AG20443 (cell line): Measurements from ENCODE around the gene FNDC5.
A peak's percentile ranks its signal among the peaks of the same experiment; 100 is the strongest.

Experiments
- DNase-seq: peaks from one replicate; pipeline ENCODE4 v3.0.0; 2012; ENCODE audit warnings: low spot score, mixed read lengths

Gene FNDC5

GRCh38 chr1:32884032-32884372 is 13.3 kb upstream of the FNDC5 start:
- no peak for DNase-seq

GRCh38 chr1:32883338-32884031 is 12.8 kb upstream of the FNDC5 start:
- DNase-seq = no peak

GRCh38 chr1:32881871-32882850 is 11.4 kb upstream of the FNDC5 start:
- DNase-seq = no peak

DNA sequence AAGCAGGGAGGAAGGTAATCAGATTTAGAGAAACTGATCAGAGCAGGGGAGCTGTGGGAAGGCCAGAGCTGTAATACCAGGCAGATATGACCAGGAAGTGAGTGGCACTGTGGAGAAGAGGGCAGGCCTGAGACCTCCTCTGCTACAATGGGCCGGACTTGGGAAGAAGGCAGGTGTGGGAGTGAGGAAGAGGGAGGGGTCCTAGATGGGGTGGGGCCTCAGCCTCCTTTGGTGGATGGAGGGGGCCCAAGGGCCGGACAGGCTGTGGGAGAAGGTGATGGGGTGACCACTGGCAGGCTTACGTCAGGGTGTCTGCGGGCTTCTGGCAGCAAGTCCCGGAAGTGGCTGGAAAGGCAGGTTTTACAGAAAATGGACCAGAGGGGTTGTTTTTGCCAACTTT is 10.6 kb upstream of the FNDC5 start:
- no peak for DNase-seq

GRCh38 chr1:32878637-32879041 is 7.9 kb upstream of the FNDC5 start:
- no peak for DNase-seq

- peak; percentile 69 for DNase-seq
Observed at GRCh38 chr1:32878183-32878582, 7.5 kb upstream of the FNDC5 start.

GRCh38 chr1:32877211-32878110 is 6.7 kb upstream of the FNDC5 start:
- no peak for DNase-seq

DNA sequence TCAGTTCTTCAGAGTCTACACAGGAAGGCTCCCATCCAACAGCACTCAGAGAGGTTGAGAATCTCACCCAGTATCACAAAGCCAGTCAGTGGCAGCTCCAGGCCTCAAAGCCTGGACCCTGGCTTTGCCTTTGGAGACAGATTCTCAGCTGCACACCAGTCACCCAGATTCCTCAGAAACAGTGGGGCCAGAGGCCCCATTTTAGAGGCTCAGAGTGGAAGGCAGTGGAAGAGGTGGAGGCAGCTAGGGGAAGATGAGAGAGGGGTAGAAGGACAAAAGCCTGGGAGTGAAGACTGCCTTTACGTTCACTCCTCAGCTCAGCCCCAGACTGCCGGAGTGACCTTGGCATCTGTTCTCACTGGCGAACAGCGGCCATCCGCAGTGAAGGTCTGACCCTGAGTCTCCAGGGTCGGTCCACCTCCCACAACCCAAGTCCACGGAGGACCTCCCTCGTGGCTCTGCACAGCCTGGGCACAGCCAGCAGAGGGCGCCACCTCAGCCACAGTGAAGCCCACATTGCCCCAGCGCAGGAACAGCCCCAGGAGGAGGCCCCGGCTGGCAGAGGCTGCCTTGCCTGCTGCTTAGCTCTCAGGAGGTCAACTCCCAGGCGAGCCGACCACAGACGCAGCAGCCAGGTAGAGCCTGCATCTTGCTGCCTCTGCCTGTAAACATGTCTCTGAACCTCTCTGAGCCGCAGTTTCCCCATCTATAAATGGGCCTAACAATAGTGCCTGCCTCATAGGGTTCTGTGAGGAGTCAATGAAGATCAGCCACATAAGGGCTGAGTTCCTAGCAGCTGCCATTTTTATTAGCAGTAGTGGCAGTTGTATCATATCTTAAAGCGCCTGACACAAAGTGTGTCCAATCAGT is 5.9 kb upstream of the FNDC5 start:
- DNase-seq = peak; percentile 83

DNA sequence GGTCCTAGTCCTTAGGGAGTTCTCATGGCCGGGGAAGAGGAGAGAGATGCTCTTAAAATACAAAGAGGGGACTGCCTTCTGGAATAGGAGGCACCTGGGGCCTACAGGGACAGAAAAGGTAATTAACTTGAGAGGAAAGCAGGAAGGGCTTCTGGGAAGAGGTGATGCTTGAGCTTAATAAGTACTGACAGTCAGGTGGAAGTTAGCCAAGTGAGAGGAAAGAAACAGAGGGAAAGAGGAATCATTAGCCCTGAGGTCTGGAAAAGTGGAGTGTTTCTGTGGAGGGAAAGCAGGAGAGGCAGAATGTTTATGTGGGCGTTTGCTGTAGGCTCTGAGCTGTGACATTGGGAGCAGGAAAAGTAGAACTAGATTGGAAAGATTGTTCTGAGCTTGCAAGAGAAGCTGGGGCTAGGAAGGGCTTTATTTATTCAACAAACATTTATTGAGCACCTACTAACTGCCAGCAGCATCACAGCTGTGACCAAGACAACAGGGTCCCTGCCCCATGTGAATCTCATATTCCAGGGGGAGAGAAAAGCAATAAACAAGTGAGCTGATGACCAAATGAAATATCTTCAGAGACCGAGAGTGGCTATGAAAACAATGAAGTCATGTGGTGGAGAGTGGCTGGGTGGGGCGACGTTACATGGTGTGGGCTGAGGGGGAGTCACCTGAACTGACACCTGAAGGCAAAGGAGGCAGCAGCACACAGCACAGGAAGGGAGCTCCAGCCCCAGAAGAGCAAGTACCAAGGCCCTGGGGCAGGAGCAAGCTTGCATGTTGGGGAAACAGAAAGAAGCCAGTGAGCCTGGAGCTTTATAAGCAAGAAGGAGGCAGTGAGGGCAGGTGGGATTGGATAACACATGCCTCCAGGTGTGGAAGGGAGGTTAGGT is 4.4 kb upstream of the FNDC5 start:
- no peak for DNase-seq

DNA sequence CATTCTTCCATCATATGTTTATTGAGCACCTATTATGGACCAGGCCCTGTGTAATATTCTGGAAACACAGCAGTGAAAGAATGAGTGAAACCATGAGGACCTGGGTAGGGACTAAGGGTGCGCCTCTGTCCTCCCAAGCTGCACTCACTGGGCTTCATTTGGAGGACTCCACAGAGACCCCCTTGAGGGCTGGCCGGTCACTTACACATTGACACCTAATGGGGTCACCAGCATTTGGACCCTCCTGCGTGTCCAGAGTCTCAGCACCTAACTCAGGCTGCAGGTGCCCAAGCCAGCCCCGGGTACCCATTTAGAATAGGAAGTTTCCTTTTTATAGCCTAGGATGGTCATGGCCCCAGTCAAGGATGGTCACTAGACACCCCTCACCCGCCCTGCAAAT is 2.8 kb upstream of the FNDC5 start:
- DNase-seq = no peak

GRCh38 chr1:32872192-32872460 is 1.4 kb upstream of the FNDC5 start:
- no peak for DNase-seq

- DNase-seq = no peak
Observed at GRCh38 chr1:32871364-32872191, 866 bp upstream of the FNDC5 start.

DNA sequence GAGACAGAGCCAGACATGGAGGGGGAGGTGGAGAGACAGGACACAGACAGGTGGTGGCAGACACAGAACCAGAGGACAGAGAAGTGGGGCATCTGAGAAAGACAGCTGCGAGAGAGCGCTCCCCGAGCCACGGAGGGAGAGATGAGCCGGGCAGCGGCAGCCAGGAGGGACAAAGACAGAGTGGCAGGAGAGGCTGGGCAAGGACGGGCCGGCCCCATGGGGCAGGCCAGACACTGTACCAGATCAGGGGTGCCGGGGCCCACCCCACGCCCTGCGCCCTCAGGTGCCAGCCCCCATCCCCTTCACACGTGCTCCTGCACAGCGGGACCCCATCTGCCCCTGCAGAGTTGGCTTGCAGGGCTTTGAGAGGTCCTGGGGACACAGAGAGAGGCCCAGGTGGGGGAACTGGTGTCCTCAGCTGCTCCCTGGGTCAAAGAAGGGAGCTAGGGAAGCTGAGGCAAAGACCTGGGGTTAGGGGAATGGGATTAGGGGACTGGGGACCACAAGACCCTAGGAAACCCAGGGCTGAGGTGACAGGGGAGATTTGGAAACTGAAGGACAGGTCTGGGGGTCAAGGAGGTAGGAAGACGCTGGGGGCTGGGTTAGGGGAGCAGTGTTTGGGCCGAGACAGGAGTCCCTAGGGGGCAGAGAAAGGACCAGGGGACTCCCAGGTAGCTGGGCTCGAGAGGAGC is 643 bp downstream of the FNDC5 start:
- no peak for DNase-seq

- no peak for DNase-seq
Observed at GRCh38 chr1:32868806-32869455, 1.8 kb downstream of the FNDC5 start.

DNA sequence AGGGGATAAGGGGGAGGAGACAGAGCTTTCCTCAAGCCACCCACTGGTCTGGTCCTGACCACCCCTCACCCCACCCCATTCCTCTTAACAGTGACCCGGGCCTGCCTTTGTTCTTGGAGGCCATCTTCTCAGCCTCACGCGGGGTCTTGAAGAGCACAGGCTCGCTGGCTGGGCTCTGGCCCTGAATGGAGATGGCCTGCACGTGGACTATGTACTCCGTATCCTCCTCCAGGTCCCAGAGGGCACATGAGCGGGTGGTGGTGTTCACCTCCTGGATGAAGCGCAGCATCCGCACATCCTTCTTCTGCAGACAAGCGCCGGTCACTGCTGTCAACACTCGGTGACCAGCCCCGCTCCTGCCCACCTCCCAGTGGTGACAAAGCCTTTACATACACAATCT is 2.6 kb downstream of the FNDC5 start:
- no peak for DNase-seq

DNA sequence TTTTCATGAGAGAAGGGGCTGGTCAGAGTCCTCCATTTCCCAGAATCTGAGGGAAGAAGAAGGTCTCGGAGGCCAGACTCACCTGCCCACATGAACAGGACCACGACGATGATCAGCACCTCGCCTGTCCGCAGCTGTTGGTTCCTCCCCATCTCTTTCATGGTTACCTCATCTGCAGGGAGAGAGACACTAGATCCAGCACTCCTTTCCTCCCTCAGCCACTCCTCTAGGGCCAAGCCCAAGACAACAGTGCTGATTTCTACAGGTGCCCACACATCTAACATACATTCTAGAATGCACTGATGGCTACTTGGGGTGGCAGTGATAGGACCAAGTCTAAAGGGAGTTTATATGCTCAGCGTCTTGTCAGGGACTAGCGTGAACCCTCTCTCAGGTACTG is 3.0 kb downstream of the FNDC5 start:
- DNase-seq = no peak

DNA sequence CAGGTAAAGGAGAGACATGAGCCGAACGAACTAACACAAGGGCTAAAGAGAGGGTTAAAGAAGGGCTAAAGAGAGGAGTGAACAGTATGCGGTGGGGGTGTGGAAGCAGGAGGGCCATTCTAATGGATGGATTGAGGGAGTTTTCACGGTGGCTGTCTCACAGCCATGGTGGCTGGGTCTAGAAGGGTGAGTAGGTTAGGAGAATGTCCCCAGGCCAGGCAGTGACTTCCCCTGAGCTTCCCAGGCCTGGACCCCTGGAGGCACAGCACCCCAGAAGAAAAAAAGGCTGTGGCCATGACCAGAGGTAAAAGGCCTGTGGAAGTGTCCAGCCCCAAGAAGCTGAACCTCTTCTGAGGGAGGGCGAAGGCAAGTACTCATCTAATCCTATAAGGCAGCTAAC is 3.6 kb downstream of the FNDC5 start:
- no peak for DNase-seq

GRCh38 chr1:32865639-32866405 is 4.9 kb downstream of the FNDC5 start:
- no peak for DNase-seq
